Measurements from ENCODE around the gene RAB44. TPM values are rescaled to one million over a fixed set of nuclear protein-coding genes. Genes with fewer than 3 reads are reported as not detected.

The RAB44 gene
- total and polyA plus RNA-seq, 2 of the 13 experiments (the other 11 are each of a cell fraction or from before 2014, with no cell fraction given): not detected

DNA sequence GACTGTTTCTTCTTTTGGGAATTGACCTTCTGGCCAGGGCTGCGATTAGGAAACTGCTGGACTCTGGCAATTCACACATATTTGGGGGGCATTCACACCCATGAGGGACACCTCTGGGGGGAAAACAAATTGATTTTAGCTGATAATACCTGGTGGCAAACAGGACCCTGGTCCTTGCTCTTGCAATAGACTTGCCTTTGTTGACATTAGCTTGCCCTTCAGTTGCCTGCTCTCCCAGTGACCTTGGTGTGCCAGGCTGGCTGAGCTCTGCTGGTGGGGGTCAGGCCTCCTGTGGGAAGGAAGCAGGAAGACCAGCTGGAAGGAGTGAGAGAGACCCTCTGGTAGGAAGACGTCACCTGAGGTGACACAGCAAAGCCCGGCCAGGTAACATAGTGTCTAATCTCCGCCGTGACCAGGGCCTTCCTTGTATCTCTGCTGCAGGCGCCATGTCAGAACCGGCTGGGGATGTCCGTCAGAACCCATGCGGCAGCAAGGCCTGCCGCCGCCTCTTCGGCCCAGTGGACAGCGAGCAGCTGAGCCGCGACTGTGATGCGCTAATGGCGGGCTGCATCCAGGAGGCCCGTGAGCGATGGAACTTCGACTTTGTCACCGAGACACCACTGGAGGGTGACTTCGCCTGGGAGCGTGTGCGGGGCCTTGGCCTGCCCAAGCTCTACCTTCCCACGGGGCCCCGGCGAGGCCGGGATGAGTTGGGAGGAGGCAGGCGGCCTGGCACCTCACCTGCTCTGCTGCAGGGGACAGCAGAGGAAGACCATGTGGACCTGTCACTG, 13.8 kb upstream of the RAB44 start (continued):
- TF ChIP-seq, protein P1, sequence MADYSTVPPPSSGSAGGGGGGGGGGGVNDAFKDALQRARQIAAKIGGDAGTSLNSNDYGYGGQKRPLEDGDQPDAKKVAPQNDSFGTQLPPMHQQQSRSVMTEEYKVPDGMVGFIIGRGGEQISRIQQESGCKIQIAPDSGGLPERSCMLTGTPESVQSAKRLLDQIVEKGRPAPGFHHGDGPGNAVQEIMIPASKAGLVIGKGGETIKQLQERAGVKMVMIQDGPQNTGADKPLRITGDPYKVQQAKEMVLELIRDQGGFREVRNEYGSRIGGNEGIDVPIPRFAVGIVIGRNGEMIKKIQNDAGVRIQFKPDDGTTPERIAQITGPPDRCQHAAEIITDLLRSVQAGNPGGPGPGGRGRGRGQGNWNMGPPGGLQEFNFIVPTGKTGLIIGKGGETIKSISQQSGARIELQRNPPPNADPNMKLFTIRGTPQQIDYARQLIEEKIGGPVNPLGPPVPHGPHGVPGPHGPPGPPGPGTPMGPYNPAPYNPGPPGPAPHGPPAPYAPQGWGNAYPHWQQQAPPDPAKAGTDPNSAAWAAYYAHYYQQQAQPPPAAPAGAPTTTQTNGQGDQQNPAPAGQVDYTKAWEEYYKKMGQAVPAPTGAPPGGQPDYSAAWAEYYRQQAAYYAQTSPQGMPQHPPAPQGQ (CRISPR knock-in tag; IDR thresholded peaks at IDR 0.05; ENCODE audit: borderline replicate concordance): no peak
- TF ChIP-seq ZBTB1 (CRISPR knock-in tag; IDR thresholded peaks at IDR 0.05; ENCODE audit: borderline replicate concordance) (no peak), PRPF4 (IDR thresholded peaks at IDR 0.05; ENCODE audit: low read depth, low read length, poor library complexity, severe bottlenecking) (no peak), ETV5 (CRISPR knock-in tag; IDR thresholded peaks at IDR 0.05; ENCODE audit: borderline replicate concordance) (peak; percentile 72; the same call in 1 of the 2 replicates), HOXD1 (CRISPR knock-in tag; IDR thresholded peaks at IDR 0.05) (peak; percentile 87; the same call in 1 of the 2 replicates), ATM (IDR thresholded peaks at IDR 0.05; ENCODE audit: borderline replicate concordance) (no peak), CBX1 (IDR thresholded peaks at IDR 0.05; ENCODE audit: low read depth) (no peak), ZNF17 (CRISPR knock-in tag; IDR thresholded peaks at IDR 0.05) (no peak), HMGXB4 (CRISPR knock-in tag; IDR thresholded peaks at IDR 0.05; ENCODE audit: borderline replicate concordance in 1 of 2, low read depth in 1 of 2) (peak in 1 of 2 experiments; percentile 51; a peak in 2 of 4 replicates), RFXANK (CRISPR knock-in tag; IDR thresholded peaks at IDR 0.05) (no peak; the same call in 1 of the 2 replicates), ZNF543 (CRISPR knock-in tag; IDR thresholded peaks at IDR 0.05) (peak; percentile 93; the same call in 1 of the 2 replicates), HMG20A (CRISPR knock-in tag; IDR thresholded peaks at IDR 0.05; ENCODE audit: borderline replicate concordance) (peak; percentile 92), HDAC1 (CRISPR knock-in tag; IDR thresholded peaks at IDR 0.05) (peak; percentile 96), TMF1 (CRISPR knock-in tag; IDR thresholded peaks at IDR 0.05; ENCODE audit: low read depth) (peak; percentile 97; the same call in 1 of the 2 replicates), ZNF776 (CRISPR knock-in tag; IDR thresholded peaks at IDR 0.05) (peak; percentile 15; the same call in 1 of the 2 replicates), SIN3A (IDR thresholded peaks at IDR 0.05; ENCODE audit: borderline replicate concordance, low read depth, low read length) (no peak), ZFP82 (CRISPR knock-in tag; IDR thresholded peaks at IDR 0.05; ENCODE audit: borderline replicate concordance) (no peak), BRD4 (CRISPR knock-in tag; IDR thresholded peaks at IDR 0.05) (no peak), ZNF709 (CRISPR knock-in tag; IDR thresholded peaks at IDR 0.05) (no peak), PPARG (CRISPR knock-in tag; conservative IDR thresholded peaks at IDR 0.05) (peak; percentile 85), ZNF746 (CRISPR knock-in tag; IDR thresholded peaks at IDR 0.05) (peak; percentile 50; the same call in 1 of the 2 replicates), MED13 (CRISPR knock-in tag; IDR thresholded peaks at IDR 0.05) (peak; percentile 66; the same call in 1 of the 2 replicates)
- TF ChIP-seq, protein P2, sequence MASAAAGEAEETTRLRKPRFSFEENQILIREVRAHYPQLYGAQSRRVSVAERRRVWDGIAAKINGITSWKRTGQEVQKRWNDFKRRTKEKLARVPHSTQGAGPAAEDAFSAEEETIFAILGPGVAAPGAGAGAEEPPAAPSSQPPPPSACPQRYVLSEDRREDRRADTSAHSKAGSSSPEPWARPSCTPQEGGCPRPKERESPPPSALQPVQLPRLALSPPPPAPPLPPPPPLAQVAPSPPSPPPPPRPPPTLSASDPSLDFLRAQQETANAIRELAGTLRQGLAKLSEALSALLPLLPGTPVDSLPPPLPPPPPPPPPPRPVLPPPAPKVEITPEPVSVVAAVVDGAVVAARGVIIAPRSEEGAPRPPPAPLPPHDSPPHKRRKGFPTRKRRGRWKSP (CRISPR knock-in tag; IDR thresholded peaks at IDR 0.05): peak; percentile 83; the same call in 1 of the 2 replicates
- TF ChIP-seq, protein P3, sequence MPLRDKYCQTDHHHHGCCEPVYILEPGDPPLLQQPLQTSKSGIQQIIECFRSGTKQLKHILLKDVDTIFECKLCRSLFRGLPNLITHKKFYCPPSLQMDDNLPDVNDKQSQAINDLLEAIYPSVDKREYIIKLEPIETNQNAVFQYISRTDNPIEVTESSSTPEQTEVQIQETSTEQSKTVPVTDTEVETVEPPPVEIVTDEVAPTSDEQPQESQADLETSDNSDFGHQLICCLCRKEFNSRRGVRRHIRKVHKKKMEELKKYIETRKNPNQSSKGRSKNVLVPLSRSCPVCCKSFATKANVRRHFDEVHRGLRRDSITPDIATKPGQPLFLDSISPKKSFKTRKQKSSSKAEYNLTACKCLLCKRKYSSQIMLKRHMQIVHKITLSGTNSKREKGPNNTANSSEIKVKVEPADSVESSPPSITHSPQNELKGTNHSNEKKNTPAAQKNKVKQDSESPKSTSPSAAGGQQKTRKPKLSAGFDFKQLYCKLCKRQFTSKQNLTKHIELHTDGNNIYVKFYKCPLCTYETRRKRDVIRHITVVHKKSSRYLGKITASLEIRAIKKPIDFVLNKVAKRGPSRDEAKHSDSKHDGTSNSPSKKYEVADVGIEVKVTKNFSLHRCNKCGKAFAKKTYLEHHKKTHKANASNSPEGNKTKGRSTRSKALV (CRISPR knock-in tag; IDR thresholded peaks at IDR 0.05): no peak
